Neural crest cell (in vitro differentiated cells): ENCODE results near the gene KRTAP5-2. TPM values are rescaled to one million over a fixed set of nuclear protein-coding genes. Genes with fewer than 3 reads are reported as not detected.

Experiments used
- DNase-seq: peaks from one replicate; pipeline ENCODE4 v3.0.0; 2021; ENCODE audit warnings: low read depth, mixed read lengths, low spot score
- H3K27ac Mint-ChIP-seq: one replicate; pipeline ENCODE4 v1.8.0; 2021; ENCODE audit warnings: mild to moderate bottlenecking, mixed read lengths; ENCODE audit not compliant: unreplicated experiment
- H3K27me3 Mint-ChIP-seq: 2 replicates; pipeline ENCODE4 v1.8.0; 2021; ENCODE audit warnings: low read depth, mild to moderate bottlenecking, mixed read lengths
- H3K36me3 Mint-ChIP-seq: 2 replicates; pipeline ENCODE4 v1.8.0; 2021; ENCODE audit warnings: low read depth, mild to moderate bottlenecking, mixed read lengths
- H3K4me1 Mint-ChIP-seq: 2 replicates; pipeline ENCODE4 v1.8.0; 2021; ENCODE audit warnings: mixed read lengths
- H3K4me3 Mint-ChIP-seq: one replicate; pipeline ENCODE4 v1.8.0; 2021; ENCODE audit warnings: mild to moderate bottlenecking, mixed read lengths
- H3K9me3 Mint-ChIP-seq: 2 replicates; pipeline ENCODE4 v1.8.0; 2021; ENCODE audit warnings: mixed read lengths
- total RNA-seq: library from RNA; stranded (reverse); gene quantifications from 2 replicates; pipeline ENCODE4 v1.2.1, GENCODE V29; 2021
- TF ChIP-seq, protein P1 (sequence below): fragments of 200-600 bp; sonication (generic); conservative IDR thresholded peaks from 2 replicates; pipeline ENCODE4 v1.5.0; 2021; ENCODE audit warnings: antibody characterized with exemption, mild to moderate bottlenecking

Gene KRTAP5-2
- total RNA-seq, 1 donor from 2014 or later: not detected

DNA sequence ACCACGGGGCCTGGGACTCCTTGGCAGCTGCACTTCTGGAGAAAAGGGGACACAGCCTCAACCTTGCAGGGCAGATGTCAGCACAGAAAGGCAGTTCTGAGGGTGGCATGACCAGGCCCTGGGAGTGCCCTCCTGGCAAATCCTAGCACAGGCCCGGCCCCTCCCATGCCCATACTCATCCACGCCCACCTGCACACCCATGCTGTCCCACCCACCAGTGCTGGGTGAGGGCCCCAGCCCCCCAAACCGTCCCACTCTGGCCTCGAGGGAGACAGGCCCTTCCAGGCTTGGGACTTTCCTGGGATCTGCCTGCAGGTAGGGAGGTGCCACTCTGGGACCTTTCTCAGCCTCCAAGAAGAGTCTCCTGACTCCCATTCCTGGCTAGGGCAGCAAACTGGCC, 36.1 kb downstream of the KRTAP5-2 start:
- H3K4me3 Mint-ChIP-seq: no peak overlapping the region
- DNase-seq: no peak
- TF ChIP-seq, protein P1, sequence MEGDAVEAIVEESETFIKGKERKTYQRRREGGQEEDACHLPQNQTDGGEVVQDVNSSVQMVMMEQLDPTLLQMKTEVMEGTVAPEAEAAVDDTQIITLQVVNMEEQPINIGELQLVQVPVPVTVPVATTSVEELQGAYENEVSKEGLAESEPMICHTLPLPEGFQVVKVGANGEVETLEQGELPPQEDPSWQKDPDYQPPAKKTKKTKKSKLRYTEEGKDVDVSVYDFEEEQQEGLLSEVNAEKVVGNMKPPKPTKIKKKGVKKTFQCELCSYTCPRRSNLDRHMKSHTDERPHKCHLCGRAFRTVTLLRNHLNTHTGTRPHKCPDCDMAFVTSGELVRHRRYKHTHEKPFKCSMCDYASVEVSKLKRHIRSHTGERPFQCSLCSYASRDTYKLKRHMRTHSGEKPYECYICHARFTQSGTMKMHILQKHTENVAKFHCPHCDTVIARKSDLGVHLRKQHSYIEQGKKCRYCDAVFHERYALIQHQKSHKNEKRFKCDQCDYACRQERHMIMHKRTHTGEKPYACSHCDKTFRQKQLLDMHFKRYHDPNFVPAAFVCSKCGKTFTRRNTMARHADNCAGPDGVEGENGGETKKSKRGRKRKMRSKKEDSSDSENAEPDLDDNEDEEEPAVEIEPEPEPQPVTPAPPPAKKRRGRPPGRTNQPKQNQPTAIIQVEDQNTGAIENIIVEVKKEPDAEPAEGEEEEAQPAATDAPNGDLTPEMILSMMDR: no peak
- H3K36me3 Mint-ChIP-seq: no peaks in the 10 kb centered on the region
- H3K27ac Mint-ChIP-seq: no peak overlapping the region
- peaks cover 4% of the 10 kb centered on the region for H3K27me3 Mint-ChIP-seq
- no peaks in the 10 kb centered on the region for H3K9me3 Mint-ChIP-seq
- H3K4me1 Mint-ChIP-seq: no peaks in the 10 kb centered on the region

DNA sequence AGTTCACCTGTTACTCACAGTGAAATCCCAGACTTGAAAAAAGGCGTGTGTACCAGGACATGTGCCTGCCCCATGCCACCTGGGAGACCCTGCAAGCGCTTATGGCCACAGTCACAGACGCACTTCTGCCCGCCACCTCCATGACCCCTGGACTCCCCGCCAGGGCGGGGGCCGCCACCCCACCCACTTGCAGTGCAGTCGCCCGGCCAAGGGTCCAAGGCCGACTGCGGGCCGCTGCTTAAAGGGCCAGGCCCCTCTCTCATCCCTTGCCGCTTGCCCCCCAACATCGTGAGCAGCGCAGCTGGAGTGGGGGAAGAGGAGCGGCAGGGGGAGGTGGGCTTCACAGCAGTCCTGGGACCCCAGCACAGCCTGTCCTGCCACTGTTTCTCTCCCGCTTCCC, 36.8 kb downstream of the KRTAP5-2 start:
- H3K9me3 Mint-ChIP-seq: no peaks in the 10 kb centered on the region
- H3K27ac Mint-ChIP-seq: no peak overlapping the region
- peaks cover 4% of the 10 kb centered on the region for H3K27me3 Mint-ChIP-seq
- no peak overlapping the region for H3K4me3 Mint-ChIP-seq
- no peaks in the 10 kb centered on the region for H3K36me3 Mint-ChIP-seq
- DNase-seq: no peak
- TF ChIP-seq, protein P1: no peak
- H3K4me1 Mint-ChIP-seq: no peaks in the 10 kb centered on the region

DNA sequence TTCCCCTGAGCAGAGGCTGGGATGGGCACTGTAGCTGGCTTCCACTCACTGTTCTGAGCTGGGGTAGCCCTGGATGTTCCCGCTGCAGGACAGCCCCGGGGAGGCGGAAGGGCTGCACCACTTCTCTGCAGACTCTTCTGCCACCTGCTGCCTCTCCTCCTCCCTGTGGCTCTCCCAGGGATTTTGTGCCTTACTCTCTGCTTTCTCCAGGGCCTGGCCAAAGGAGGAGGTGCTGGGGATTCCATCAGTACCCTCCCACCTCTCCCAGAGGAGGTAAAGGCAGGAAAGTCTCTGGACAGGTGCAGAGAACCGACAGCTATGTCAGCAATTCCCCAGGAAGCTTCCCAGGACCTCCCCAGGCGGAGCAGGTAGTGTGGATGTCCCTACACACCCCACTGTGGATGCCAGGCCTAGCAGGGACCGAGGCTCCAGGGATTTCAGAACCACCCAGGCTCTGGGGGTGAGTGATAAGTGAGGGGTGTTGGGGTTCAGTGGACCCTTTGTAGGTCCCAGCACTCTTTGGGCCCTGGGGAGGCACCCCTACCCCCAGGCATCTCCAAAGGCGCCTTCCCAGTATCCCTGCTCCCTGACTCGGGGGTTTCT, 37.3 kb downstream of the KRTAP5-2 start:
- H3K27ac Mint-ChIP-seq: no peak overlapping the region
- no peaks in the 10 kb centered on the region for H3K4me1 Mint-ChIP-seq
- TF ChIP-seq, protein P1: no peak
- no peaks in the 10 kb centered on the region for H3K9me3 Mint-ChIP-seq
- DNase-seq: no peak
- H3K4me3 Mint-ChIP-seq: no peak overlapping the region
- peaks cover 5% of the 10 kb centered on the region for H3K27me3 Mint-ChIP-seq
- H3K36me3 Mint-ChIP-seq: no peaks in the 10 kb centered on the region

DNA sequence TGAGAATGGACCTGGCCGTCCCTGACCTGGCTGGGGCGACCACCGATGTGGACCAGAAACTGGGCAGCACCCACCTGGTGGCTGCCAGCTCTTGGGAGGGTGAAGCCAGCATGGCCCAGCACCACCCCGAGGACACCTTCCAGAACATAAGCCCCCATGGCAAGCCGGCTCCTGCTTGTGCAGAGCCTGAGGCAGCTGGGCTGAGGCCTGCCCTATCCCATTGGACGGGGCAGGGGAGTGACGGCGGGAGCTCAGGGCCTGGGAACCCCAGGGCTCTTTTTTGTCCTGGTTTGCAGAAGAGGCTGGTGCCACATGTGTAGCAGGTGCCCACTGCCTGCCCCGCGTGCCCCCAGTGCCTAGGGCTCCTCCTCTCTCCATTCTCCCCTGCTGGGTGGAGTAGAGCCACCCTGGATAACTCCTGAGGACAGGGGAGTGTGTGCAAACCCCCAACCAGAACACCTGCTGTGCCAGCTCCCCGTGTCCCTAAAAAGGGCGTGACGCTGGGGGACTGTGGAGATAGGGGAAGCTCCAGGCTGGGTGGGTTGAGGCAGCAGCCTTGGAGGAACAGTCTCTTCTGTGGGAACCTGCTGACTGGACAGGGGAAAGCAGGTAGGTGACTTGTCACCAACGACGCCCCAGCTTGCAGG, 38.0 kb downstream of the KRTAP5-2 start:
- Mint-ChIP-seq H3K4me1 (no peaks in the 10 kb centered on the region), H3K4me3 (no peak overlapping the region), H3K9me3 (no peaks in the 10 kb centered on the region), H3K27ac (no peak overlapping the region), H3K36me3 (no peaks in the 10 kb centered on the region), H3K27me3 (peaks cover 6% of the 10 kb centered on the region)
- TF ChIP-seq, protein P1: no peak
- no peak for DNase-seq

DNA sequence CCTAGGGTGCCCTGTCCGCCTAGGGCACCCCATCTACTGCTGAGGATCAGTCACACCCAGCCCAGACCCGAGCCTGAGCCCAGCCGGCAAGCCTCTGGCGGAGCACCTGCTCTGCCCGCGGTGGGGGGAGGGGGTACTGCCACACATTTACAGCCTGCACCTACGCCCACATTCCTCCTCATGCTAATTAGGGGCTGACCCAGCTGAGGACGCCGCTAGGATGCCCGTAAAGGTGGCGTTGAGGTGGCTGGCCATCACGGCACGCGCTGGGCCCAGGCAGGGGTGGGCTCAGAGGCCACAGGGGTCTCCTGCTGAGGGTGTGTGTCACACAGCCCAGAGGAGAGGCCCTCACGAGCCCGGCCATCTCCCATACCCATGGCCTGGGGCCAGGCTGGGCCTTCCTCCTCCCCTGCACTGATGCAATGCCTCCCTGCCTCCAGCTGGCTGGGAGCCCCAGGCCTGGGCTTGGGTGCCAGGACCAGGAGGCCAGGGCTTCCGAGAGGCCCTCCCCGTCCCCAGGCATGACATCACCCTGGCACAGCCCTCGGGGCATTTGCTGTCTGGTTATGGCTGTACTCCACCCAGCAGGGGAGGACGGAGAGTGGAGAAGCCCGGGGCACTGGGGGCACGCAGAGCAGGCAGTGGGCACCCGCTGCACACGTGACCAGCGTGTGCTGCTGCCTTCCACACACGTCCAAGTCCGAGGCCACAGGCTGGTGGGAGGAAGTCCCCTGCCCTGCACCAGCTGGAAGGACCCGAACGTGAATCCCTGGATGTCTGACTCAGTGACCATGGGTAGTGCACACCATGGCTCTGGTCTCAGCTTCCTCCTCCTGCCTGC, 38.8 kb downstream of the KRTAP5-2 start:
- Mint-ChIP-seq H3K27me3 (peaks cover 9% of the 10 kb centered on the region), H3K36me3 (no peaks in the 10 kb centered on the region), H3K4me3 (no peak overlapping the region), H3K27ac (no peak overlapping the region), H3K9me3 (no peaks in the 10 kb centered on the region), H3K4me1 (no peaks in the 10 kb centered on the region)
- TF ChIP-seq, protein P1: no peak
- DNase-seq: no peak
